ENCODE data around the gene SMURF2. TPM values are rescaled to one million over a fixed set of nuclear protein-coding genes. Genes with fewer than 3 reads are reported as not detected.

Gene SMURF2
- total RNA-seq, 1 experiment from 2014 or later = 24.7 TPM

DNA sequence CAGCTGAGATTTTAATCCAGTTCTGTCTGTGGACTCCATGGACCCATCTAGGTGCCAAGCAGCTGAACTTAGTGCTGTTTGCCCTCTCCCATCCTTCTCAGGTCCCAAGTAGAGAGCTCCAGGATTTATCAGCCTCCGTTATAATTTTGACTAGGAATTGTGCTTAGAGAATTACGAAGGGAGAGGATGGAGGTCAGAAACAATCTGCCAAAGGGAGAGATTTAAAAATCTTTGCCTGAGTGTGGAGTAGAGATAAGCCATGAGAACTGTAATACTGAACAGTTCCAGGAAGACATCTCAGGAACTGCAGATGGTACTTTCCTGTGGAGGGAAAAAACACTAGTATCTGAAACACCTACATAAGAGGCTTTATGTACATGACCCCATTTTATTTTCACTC, 128.3 kb downstream of the SMURF2 start:
- Histone ChIP-seq H3K4me1 (ENCODE audit: insufficient read depth, low read length, poor library complexity, severe bottlenecking) (no peaks in the 10 kb centered on the region), H3K27ac (ENCODE audit: low read depth, low read length, poor library complexity, severe bottlenecking) (no peak overlapping the region), H3K36me3 (ENCODE audit: insufficient read depth, low read length, poor library complexity, severe bottlenecking) (peaks cover 90% of the 10 kb centered on the region), H3K9me3 (ENCODE audit: low read depth, low read length, poor library complexity, severe bottlenecking) (no peaks in the 10 kb centered on the region), H3K4me3 (ENCODE audit: low read depth, low read length, poor library complexity, severe bottlenecking) (no peak overlapping the region), H3K27me3 (replicated peaks; ENCODE audit: insufficient read depth, low read depth, low read length, poor library complexity) (no peaks in the 10 kb centered on the region)
- DNase-seq (ENCODE audit: low spot score) = no peak
- POLR2A ChIA-PET (ENCODE audit: low non-redundant PET) = no interaction called here
- intact Hi-C loops (cut with micrococcal nuclease; ENCODE audit: unreplicated experiment) = no loop called here
- CTCF ChIA-PET = interaction anchor here (0.6 kb wide), 1 partner anchor 244 kb away, joined by 3 read pairs; no protein-coding TSS in a partner anchor
- TF ChIP-seq CTCF (conservative IDR thresholded peaks at IDR 0.05; ENCODE audit: low read depth, low read length) = no peak
- no peak for TF ChIP-seq EZH2 (IDR thresholded peaks at IDR 0.05; ENCODE audit: borderline replicate concordance, low read depth, low read length, poor library complexity, severe bottlenecking)
- BruUV-seq (replicated peaks) = no TSS peak

GRCh38 chr17:64532409-64532808, 129.7 kb downstream of the SMURF2 start:
- DNase-seq (ENCODE audit: low spot score) = no peak
- TF ChIP-seq EZH2 (IDR thresholded peaks at IDR 0.05; ENCODE audit: borderline replicate concordance, low read depth, low read length, poor library complexity, severe bottlenecking) = no peak
- no peak for TF ChIP-seq CTCF (conservative IDR thresholded peaks at IDR 0.05; ENCODE audit: low read depth, low read length)
- ChIA-PET CTCF (interaction anchor here (0.7 kb wide), 1 partner anchor 1898 kb away, joined by 6 read pairs; no protein-coding TSS in a partner anchor), POLR2A (ENCODE audit: low non-redundant PET) (no interaction called here)
- no peak overlapping the region for H3K4me3 ChIP-seq (ENCODE audit: low read depth, low read length, poor library complexity, severe bottlenecking)
- no peaks in the 10 kb centered on the region for H3K9me3 ChIP-seq (ENCODE audit: low read depth, low read length, poor library complexity, severe bottlenecking)
- no peaks in the 10 kb centered on the region for H3K27me3 ChIP-seq (replicated peaks; ENCODE audit: insufficient read depth, low read depth, low read length, poor library complexity)
- intact Hi-C loops (cut with micrococcal nuclease; ENCODE audit: unreplicated experiment) = no loop called here
- H3K36me3 ChIP-seq (ENCODE audit: insufficient read depth, low read length, poor library complexity, severe bottlenecking) = peaks cover 92% of the 10 kb centered on the region
- BruUV-seq (replicated peaks) = no TSS peak
- H3K27ac ChIP-seq (ENCODE audit: low read depth, low read length, poor library complexity, severe bottlenecking) = no peak overlapping the region
- H3K4me1 ChIP-seq (ENCODE audit: insufficient read depth, low read length, poor library complexity, severe bottlenecking) = no peaks in the 10 kb centered on the region

- no peaks in the 10 kb centered on the region for H3K27me3 ChIP-seq (replicated peaks; ENCODE audit: insufficient read depth, low read depth, low read length, poor library complexity)
- H3K4me1 ChIP-seq (ENCODE audit: insufficient read depth, low read length, poor library complexity, severe bottlenecking) = no peaks in the 10 kb centered on the region
- intact Hi-C loops (cut with micrococcal nuclease; ENCODE audit: unreplicated experiment) = no loop called here
- POLR2A ChIA-PET (ENCODE audit: low non-redundant PET) = no interaction called here
- H3K27ac ChIP-seq (ENCODE audit: low read depth, low read length, poor library complexity, severe bottlenecking) = no peak overlapping the region
- CTCF ChIA-PET = no interaction called here
- TF ChIP-seq EZH2 (IDR thresholded peaks at IDR 0.05; ENCODE audit: borderline replicate concordance, low read depth, low read length, poor library complexity, severe bottlenecking) (no peak), CTCF (conservative IDR thresholded peaks at IDR 0.05; ENCODE audit: low read depth, low read length) (no peak)
- peaks cover 92% of the 10 kb centered on the region for H3K36me3 ChIP-seq (ENCODE audit: insufficient read depth, low read length, poor library complexity, severe bottlenecking)
- BruUV-seq (replicated peaks) = no TSS peak
- no peak overlapping the region for H3K4me3 ChIP-seq (ENCODE audit: low read depth, low read length, poor library complexity, severe bottlenecking)
- no peaks in the 10 kb centered on the region for H3K9me3 ChIP-seq (ENCODE audit: low read depth, low read length, poor library complexity, severe bottlenecking)
- DNase-seq (ENCODE audit: low spot score) = no peak
Observed at GRCh38 chr17:64531955-64532371, 130.1 kb downstream of the SMURF2 start.

All from A673 (cell line).